ENCODE data around the gene TAC4.

TAC4 gene

DNA sequence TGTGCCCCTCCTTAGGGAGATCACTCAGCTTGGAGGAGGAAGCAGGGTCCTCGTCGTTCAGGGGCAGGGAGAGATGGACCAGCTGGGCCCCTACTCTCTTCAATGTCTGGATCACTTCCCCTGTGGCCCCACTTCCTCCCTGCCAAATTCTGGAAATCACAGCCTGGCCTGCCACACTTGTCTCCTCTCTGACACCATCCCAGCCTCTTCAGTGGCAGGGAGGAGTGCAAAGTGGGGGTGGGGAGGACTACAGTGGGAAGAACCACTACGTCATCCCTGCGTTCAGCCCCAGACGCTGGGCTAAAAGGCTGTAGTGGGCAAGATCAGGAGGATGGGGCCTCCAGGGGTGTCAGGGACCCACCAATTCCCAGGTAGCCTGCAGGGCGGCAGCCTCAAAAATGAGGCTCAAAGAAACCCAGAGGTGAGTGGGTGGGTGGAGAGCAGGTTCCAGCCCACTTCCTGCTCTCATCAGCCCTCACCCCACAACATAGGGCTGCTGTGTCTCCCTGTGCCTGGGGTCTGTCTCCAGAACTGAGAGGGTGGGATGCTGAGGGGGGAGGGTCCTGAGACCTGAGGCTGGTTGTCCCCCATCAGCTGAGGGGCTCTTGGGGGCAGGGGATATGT lies 25.0 kb upstream of the TAC4 start:
- no peak for DNase-seq

- DNase-seq = no peak
Observed at GRCh38 chr17:49871211-49871610, 23.3 kb upstream of the TAC4 start.

- no peak for DNase-seq
Observed at GRCh38 chr17:49870298-49870697, 22.4 kb upstream of the TAC4 start.

GRCh38 chr17:49869038-49869374 lies 21.1 kb upstream of the TAC4 start:
- no peak for DNase-seq

DNA sequence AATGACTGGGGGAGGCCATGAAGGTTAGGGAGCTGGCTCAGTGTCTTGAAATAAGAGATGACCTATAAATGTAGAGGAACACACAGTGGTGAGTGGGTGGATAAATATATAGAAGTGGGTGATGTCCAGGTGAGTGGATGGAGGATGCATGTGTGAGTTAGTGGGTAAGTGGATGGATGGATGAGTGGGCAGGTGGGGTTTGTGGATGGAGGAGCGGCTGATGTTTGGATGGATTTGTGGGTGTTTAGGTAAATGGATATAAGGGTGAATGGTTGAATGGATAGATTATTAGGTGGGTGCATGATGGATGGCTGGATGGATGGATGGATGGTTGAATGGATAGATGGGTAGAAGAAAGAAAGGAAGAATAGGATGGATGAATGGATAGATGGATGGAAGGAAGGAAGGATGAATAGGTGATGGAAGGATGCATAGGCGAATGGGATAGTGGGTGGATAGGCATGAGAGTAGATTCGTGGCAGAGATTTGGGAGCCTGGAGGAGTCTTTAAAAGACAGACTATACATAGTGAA lies 19.1 kb upstream of the TAC4 start:
- DNase-seq = no peak

- DNase-seq = no peak
Observed at GRCh38 chr17:49866019-49866380, 18.1 kb upstream of the TAC4 start.

DNA sequence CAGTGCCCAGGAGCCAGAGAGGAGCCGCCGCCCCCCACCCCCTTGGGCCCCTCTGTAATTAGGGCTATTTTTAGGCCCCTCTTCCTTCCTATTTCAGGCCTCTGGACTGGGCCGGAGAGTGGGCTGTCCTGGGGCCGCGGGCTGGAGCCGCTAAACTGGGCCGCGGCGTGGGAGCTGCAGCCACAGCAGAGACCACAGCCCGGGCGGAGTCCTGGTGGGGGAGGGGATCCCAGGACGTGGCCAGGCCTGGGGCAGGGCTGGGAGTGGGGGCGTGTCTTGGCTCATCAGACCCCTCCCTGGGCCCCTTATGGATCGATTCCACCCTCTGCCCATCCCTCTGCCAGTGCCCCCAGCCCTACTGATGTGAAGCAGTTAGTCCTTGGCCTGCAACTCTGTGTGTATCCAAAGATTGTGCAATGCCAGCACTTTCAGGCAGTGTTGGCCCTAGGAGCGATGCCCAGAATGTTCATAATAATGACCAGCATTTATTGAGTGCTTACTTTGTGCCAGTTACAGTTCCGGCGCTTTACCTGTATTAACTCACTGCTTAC lies 15.0 kb upstream of the TAC4 start:
- no peak for DNase-seq

- peak; percentile 33 for DNase-seq
Observed at GRCh38 chr17:49861150-49861884, 13.4 kb upstream of the TAC4 start.

- DNase-seq = no peak
Observed at GRCh38 chr17:49859991-49860953, 12.4 kb upstream of the TAC4 start.

DNA sequence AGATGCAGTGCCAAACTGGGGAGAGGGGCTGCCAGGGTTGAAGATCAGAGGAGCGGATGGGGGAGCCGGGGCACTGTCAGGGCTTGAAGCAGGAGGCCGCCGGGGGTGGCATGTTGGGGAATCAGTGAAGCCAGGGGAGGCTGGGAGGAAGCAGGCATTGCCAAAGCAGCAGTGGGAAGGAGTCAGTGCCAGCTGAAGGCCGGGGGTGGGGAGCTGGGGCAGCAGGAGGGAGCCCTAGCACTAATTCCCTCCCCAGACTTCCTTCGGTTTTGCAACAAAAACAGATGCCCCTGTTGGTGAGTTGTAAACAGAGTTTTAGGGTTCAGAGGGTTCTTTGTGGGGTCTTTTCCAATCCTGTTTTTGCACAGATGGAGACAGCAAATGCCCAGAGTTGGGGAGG lies 10.9 kb upstream of the TAC4 start:
- no peak for DNase-seq

- no peak for DNase-seq
Observed at GRCh38 chr17:49854126-49854525, 6.3 kb upstream of the TAC4 start.

GRCh38 chr17:49853470-49854015 lies 5.7 kb upstream of the TAC4 start:
- DNase-seq = no peak

DNA sequence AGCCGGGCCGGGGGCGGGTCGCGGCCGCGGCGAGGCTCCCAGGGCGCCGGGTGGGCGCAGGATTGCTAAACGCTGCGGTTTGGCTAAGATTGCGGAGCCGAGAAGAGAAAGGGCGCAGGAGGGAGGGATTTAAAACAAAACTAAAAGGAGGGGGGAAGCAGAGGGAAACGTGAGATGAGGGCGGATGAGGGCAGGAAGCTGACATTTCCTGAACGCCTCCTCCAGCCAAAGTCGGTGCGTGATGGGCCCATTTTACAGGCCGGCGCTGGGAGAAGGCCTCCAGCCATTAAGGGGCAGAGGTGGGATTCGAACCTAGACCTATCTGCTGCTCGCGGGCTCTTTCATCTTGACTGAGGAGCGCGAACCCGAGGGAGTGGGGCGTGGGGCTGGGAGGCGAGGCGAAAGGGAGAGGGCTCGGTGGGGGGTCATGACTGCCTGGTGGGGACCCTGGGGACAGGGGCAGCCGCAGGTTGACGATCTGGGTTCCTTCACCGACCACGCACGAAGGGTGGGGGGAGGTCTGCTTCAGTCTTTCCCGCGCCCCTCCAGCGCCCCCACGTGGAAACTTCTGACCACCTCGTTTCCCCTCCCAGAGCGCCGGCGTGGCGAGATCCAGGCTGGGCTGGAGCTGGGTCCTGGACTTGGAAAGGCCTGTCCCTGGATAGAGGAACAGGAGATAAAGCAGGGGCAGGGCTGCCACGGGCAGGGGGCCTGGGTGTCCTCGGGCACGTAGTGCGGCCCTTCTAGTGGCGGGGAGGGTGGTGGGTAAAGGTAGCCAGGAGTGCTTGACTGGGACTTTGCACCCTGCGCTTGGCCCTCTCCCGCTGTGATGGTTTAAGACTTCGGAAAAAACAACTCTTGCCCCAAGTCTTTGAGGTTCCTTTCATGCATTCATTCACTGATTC lies 3.8 kb upstream of the TAC4 start:
- peak; percentile 41 for DNase-seq

GRCh38 chr17:49850772-49851386 lies 3.0 kb upstream of the TAC4 start:
- DNase-seq = no peak

GRCh38 chr17:49850218-49850610 lies 2.3 kb upstream of the TAC4 start:
- DNase-seq = no peak

- no peak for DNase-seq
Observed at GRCh38 chr17:49848739-49849138, 870 bp upstream of the TAC4 start.

DNA sequence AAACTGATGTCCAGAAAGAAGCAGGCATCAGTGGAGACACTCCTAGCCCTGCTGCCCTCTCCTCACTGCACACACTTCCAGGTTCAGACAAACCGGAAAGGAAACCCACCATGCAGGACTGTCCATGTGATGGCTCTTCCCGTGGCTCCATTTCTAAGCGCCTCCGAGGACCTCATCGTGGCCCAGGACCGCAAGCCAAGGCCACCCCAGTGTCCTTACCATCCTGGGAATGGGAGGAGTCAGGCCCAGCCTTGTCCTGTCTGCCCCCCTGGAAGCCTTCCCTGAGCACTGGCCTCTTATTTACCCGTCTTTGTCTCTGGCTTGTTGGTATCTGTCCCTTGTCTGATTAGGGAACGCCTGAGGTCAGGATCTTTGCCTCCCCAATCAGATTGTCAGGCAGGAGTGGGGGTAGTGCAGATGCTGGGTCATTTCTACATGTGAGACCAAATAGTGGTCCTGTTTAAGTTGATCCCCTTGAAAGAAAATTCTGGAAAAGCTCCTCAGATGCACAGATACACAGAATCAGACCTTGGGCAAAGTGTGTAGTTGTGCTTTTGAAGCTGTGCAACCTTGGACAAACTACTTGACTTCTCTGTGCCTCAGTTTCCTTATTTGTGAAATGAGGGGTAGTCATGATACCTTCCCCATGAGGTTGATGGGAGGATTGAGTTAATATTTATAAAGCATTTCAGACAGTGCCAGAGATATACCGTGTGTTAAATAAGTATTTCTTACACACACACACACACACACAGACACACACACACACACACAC lies 744 bp downstream of the TAC4 start:
- no peak for DNase-seq

GRCh38 chr17:49845321-49845720 lies 2.5 kb downstream of the TAC4 start:
- no peak for DNase-seq

- DNase-seq = no peak
Observed at GRCh38 chr17:49843774-49844350, 4.0 kb downstream of the TAC4 start.

GRCh38 chr17:49842846-49843245 lies 5.0 kb downstream of the TAC4 start:
- DNase-seq = no peak
